Stomach (tissue), 4 donors: Measurements from ENCODE around the gene FOXO3.

ENCODE experiments used
- EP300 ChIP-seq: sonication (generic); formaldehyde crosslinking; IDR thresholded peaks from one replicate; pipeline ENCODE4 v1.6.1; 2017; ENCODE audit warnings: antibody characterized with exemption
- POLR2A ChIP-seq, 4 donors: fragments of 450-650 bp; IDR thresholded peaks; one replicate each; pipeline ENCODE4 v1.6.1; 2016; ENCODE audit warnings: antibody characterized with exemption in 4 of 4, control low read depth in 2 of 4, mild to moderate bottlenecking in 1 of 4, moderate library complexity in 1 of 4
- TF ChIP-seq, protein P1 (sequence below), 7 experiments: fragments of 450-650 bp in 4 of 7; fragments of 200-600 bp in 3 of 7; sonication (generic) in 3 of 7; IDR thresholded peaks; one replicate each; pipeline ENCODE4 v1.5.1; 2016 to 2019; ENCODE audit warnings: antibody characterized with exemption in 7 of 7, control low read depth in 2 of 7, mild to moderate bottlenecking in 1 of 7

DNA sequence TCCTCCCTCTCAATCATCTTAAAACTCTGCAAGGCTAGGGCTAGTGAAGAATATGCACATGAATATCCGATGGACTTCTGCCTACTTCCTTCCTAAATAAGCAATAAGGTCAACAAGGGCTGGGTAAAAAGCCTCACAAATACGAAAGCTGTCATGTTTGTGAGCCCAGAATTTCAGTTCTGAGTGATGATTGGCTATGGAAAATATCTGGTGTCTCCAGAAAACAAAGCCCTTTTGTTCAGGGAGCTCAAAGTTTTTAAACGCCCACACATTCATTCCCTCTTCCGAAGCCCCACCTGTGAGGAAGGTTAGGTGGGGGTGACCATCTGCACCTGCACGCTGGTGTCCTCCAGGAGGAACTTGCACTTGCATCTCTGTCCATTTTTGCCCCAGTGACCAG lies 160.6 kb downstream of the FOXO3 start:
- TF ChIP-seq, protein P1, sequence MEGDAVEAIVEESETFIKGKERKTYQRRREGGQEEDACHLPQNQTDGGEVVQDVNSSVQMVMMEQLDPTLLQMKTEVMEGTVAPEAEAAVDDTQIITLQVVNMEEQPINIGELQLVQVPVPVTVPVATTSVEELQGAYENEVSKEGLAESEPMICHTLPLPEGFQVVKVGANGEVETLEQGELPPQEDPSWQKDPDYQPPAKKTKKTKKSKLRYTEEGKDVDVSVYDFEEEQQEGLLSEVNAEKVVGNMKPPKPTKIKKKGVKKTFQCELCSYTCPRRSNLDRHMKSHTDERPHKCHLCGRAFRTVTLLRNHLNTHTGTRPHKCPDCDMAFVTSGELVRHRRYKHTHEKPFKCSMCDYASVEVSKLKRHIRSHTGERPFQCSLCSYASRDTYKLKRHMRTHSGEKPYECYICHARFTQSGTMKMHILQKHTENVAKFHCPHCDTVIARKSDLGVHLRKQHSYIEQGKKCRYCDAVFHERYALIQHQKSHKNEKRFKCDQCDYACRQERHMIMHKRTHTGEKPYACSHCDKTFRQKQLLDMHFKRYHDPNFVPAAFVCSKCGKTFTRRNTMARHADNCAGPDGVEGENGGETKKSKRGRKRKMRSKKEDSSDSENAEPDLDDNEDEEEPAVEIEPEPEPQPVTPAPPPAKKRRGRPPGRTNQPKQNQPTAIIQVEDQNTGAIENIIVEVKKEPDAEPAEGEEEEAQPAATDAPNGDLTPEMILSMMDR (IDR thresholded peaks at IDR 0.05) = no peak
- no peak for TF ChIP-seq POLR2A (IDR thresholded peaks at IDR 0.05)
- no peak for TF ChIP-seq EP300
